ENCODE data around the gene CDH4.

CDH4 gene

DNA sequence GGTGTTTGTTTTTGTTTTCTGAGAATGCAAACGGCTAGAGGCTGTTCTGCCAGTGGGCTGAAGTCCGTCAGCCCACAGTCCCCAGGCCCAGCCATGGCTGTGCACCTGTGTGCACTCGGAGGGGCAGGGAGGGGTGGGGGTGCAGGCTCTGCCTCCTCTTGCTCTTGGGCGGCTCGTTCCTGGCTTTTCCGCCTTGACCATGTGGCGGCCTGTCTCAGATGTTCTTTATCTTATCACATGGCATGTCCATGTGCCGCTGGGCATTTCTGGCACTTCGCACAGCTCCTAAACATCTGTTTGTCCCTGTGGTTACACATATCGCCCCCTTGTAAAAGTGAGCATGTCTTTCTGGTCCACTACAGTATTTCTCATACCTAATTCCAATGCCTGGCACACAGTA is 137.0 kb downstream of the CDH4 start:
- Histone ChIP-seq H3K4me3 (ENCODE audit: low read depth in 1 of 2, low read length in 1 of 2) (no peak overlapping the region), H3K4me1 (ENCODE audit: control insufficient read depth in 1 of 2, insufficient read depth in 1 of 2, low read depth in 1 of 2, low read length in 1 of 2) (no peaks in the 10 kb centered on the region), H3K27me3 (no peaks in the 10 kb centered on the region), H3K9me3 (peaks cover 10% of the 10 kb centered on the region), H3K27ac (no peak overlapping the region), H3K36me3 (no peaks in the 10 kb centered on the region)
- TF ChIP-seq, protein P1, sequence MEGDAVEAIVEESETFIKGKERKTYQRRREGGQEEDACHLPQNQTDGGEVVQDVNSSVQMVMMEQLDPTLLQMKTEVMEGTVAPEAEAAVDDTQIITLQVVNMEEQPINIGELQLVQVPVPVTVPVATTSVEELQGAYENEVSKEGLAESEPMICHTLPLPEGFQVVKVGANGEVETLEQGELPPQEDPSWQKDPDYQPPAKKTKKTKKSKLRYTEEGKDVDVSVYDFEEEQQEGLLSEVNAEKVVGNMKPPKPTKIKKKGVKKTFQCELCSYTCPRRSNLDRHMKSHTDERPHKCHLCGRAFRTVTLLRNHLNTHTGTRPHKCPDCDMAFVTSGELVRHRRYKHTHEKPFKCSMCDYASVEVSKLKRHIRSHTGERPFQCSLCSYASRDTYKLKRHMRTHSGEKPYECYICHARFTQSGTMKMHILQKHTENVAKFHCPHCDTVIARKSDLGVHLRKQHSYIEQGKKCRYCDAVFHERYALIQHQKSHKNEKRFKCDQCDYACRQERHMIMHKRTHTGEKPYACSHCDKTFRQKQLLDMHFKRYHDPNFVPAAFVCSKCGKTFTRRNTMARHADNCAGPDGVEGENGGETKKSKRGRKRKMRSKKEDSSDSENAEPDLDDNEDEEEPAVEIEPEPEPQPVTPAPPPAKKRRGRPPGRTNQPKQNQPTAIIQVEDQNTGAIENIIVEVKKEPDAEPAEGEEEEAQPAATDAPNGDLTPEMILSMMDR (IDR thresholded peaks at IDR 0.05), result no peak

DNA sequence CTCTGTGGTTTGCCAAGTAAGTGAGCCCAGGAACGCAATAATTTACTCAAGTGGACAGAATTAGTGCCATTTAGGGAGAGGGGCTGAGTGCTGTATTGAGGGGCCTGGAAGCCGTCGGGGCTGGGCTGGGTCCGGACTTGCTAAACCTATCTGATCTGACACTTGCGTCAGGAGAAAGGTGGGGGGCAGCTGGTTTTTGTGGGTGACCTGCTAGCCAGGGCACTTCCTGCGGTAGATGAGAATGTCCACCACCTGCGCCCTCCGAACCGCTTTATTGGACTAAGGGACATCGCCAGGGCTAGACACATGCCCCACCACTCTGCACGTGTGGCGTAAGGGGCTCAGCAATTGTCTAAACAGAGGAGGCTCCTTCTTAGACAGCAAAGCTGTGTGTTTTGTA is 139.1 kb downstream of the CDH4 start:
- no peak overlapping the region for H3K27ac ChIP-seq
- H3K4me1 ChIP-seq (ENCODE audit: control insufficient read depth in 1 of 2, insufficient read depth in 1 of 2, low read depth in 1 of 2, low read length in 1 of 2), result no peaks in the 10 kb centered on the region
- no peaks in the 10 kb centered on the region for H3K36me3 ChIP-seq
- TF ChIP-seq, protein P1 (IDR thresholded peaks at IDR 0.05), result no peak
- no peak overlapping the region for H3K4me3 ChIP-seq (ENCODE audit: low read depth in 1 of 2, low read length in 1 of 2)
- H3K27me3 ChIP-seq, result no peaks in the 10 kb centered on the region
- H3K9me3 ChIP-seq, result peaks cover 10% of the 10 kb centered on the region

DNA sequence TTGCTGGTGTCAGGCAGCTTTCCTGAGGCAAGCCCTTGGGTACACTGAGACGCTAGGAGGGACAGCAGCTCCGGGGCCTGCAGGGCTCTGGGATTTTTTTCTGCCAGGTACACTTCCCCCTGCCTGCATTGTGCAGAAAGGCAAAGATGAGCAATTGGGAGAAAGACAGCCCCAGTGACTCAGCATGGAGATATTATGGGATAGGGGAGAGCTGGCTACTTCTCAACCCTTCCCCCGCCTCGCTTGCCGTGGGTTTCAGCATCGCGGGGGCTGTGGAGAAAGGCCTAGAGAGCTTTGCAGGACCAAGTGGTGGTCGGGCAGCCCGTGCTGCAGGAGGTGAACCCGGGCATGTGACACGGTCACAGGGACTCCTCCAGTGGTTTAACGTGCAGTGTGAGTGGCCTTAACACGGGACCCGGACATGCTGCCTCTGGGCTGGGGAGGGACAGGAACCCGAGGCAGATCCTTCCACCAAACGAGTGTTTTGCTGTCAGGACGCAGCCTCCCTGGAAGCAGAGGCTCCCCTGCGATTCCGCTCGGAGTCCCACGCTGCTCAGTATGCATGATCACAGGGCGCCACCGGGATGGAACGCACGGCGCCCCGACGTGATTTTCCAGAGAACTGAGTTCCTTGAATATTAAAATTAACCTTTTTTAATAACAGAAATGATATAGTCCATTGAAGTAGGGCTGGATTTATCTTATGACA is 139.9 kb downstream of the CDH4 start:
- no peaks in the 10 kb centered on the region for H3K36me3 ChIP-seq
- H3K27ac ChIP-seq, result no peak overlapping the region
- H3K27me3 ChIP-seq, result no peaks in the 10 kb centered on the region
- H3K9me3 ChIP-seq, result peaks cover 10% of the 10 kb centered on the region
- no peak overlapping the region for H3K4me3 ChIP-seq (ENCODE audit: low read depth in 1 of 2, low read length in 1 of 2)
- TF ChIP-seq, protein P1 (IDR thresholded peaks at IDR 0.05), result no peak
- H3K4me1 ChIP-seq (ENCODE audit: control insufficient read depth in 1 of 2, insufficient read depth in 1 of 2, low read depth in 1 of 2, low read length in 1 of 2), result no peaks in the 10 kb centered on the region

DNA sequence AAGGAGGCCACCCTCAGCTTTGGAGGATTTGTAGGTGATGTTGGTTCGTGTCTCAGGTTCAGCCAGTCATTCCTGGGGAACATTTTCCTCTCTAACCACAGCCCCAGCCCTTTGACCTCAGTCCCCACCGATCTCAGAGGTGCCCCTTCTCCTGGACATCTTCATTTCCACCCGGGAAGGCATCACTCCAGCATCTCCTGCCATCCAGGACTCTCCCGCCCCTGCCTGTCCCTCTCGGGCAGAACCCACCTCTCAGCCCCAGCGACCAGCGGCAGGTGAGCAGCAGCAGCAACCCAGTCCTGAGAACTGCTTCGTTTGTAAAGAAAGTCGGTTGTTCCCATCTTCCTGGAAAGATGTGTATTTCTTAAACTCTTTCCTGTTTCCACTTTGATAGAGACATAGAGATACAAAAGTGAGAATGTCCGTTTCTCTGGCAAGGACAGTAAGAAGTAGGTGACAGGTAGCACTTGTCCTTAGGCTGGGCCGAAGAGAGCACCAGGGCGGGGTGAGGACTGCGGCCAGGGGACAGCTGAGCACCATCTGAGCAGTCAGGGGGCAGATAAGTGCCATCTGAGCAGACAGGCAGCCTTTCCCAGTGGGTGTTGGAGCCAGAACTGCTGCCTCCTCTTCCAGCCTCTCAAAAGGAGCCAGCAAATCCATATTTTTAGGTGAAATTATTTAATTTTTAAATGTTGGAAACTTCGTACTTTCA is 142.2 kb downstream of the CDH4 start:
- Histone ChIP-seq H3K27me3 (no peaks in the 10 kb centered on the region), H3K36me3 (no peaks in the 10 kb centered on the region), H3K27ac (no peak overlapping the region), H3K4me1 (ENCODE audit: control insufficient read depth in 1 of 2, insufficient read depth in 1 of 2, low read depth in 1 of 2, low read length in 1 of 2) (no peaks in the 10 kb centered on the region), H3K4me3 (ENCODE audit: low read depth in 1 of 2, low read length in 1 of 2) (no peak overlapping the region), H3K9me3 (peaks cover 10% of the 10 kb centered on the region)
- TF ChIP-seq, protein P1 (IDR thresholded peaks at IDR 0.05), result no peak

DNA sequence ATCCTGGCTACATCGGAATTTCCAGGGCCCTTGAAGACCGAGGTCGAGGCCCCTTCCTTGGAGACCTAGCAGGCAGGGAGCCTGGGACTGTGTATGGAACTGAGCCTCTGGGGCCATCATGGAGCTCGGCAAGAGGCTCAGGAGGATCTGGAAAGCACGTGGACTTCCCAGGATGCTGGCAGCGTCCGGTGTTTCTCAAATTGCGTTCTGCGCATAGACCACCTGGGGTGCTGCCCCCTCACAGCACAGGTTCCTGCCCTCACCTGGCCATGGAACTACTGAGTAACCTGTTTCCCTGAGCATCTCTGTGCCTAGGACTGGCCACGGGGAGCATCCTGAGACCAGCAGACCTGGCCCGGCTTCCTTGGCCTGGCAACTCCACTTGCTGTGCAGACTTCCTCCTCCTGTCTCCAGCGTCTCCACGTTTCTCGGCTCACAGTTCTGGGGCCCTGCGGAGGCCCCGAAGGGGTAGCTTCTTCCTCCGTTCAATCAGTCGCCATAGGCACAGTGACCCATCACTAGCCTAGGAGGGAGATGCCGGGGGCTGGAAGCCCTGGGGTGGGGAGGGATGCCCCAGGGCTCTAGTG is 144.3 kb downstream of the CDH4 start:
- Histone ChIP-seq H3K36me3 (no peaks in the 10 kb centered on the region), H3K4me1 (ENCODE audit: control insufficient read depth in 1 of 2, insufficient read depth in 1 of 2, low read depth in 1 of 2, low read length in 1 of 2) (no peaks in the 10 kb centered on the region), H3K9me3 (no peaks in the 10 kb centered on the region), H3K27ac (no peak overlapping the region), H3K27me3 (no peaks in the 10 kb centered on the region), H3K4me3 (ENCODE audit: low read depth in 1 of 2, low read length in 1 of 2) (no peak overlapping the region)
- TF ChIP-seq, protein P1 (IDR thresholded peaks at IDR 0.05), result no peak
